Peyer's patch (tissue), 4 donors: ENCODE data around the gene NTN1. TPM values are rescaled to one million over a fixed set of nuclear protein-coding genes. Genes with fewer than 3 reads are reported as not detected.
"Not testable (repeated sequence)": the region's sequence is repeated elsewhere in the genome, so short reads cannot be mapped to it uniquely, and the experiment has no call there.

ENCODE experiments used
- DNase-seq, 3 donors: peaks; one replicate each; pipeline ENCODE4 v3.0.0-alpha.2; 2017 to 2019
- H3K27ac ChIP-seq, 4 donors: fragments of 200-600 bp; sonication (generic); one replicate each; pipeline ENCODE4 v1.5.1; 2016 to 2019
- H3K27me3 ChIP-seq, 2 donors: fragments of 200-600 bp; sonication (generic); one replicate each; pipeline ENCODE4 v1.5.1; 2019
- H3K36me3 ChIP-seq, 3 donors: fragments of 200-600 bp; sonication (generic); one replicate each; pipeline ENCODE4 v1.5.1; 2016 to 2019
- H3K4me1 ChIP-seq, 4 donors: fragments of 200-600 bp; sonication (generic); one replicate each; pipeline ENCODE4 v1.5.1; 2016 to 2019
- H3K4me3 ChIP-seq, 4 donors: fragments of 200-600 bp; sonication (generic); 1 replicate in 3 of 4; 2 replicates in 1 of 4; pipeline ENCODE4 v1.5.1; 2016 to 2019; ENCODE audit warnings: mild to moderate bottlenecking in 1 of 4
- H3K9me3 ChIP-seq, 4 donors: fragments of 200-600 bp; sonication (generic); one replicate each; pipeline ENCODE4 v1.5.1; 2016 to 2019; ENCODE audit warnings: mild to moderate bottlenecking in 1 of 4
- CTCF ChIP-seq, 6 experiments: fragments of 450-650 bp in 4 of 6; fragments of 200-600 bp in 2 of 6; sonication (generic) in 1 of 6; IDR thresholded peaks; one replicate each; pipeline ENCODE4 v1.5.1; 2017 to 2019; ENCODE audit warnings: antibody characterized with exemption in 6 of 6, mild to moderate bottlenecking in 3 of 6, moderate library complexity in 1 of 6
- POLR2A ChIP-seq, 2 donors: fragments of 450-650 bp; IDR thresholded peaks; one replicate each; pipeline ENCODE4 v1.5.1; 2017; ENCODE audit warnings: antibody characterized with exemption in 2 of 2, mild to moderate bottlenecking in 2 of 2, moderate library complexity in 2 of 2
- total RNA-seq, 4 donors: library from RNA; depleted of rRNA; stranded (reverse); fragments of >200 nt; gene quantifications; one replicate each; pipeline ENCODE4 v1.1.0, GENCODE V29; 2016

NTN1 gene
- total RNA-seq, 4 donors from 2014 or later = 4.0 to 17.3 (median 10.9) TPM

DNA sequence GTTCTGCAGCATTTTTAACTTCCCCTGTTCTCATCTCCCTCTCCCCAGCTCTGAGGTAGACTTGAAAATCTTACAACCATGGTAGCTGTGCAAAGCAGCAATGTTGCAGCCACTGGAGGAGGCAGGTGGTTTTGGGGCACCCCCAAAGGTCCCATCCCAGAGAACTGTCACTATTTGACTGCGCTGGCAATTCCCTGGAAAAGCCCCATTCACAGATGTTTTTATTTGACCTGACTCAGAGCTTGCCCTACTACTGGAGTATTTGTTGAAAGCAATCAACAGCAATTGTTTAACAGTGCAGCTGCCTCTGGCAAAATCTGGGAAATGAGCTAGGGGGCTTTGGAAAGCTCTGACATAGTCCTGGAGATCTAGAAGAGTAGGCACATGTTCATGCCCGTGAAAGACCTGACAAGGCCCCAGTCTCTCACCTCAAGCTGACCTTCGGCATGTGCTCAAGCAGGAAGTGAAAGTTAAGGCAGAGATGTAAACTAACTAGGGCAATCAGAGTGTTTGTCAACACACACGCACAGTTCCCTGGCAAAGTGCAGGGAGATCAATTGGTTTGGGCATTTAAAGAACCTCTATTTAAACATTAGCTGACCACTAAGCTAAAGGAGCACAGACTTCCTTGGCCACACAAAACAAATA lies 36.1 kb upstream of the NTN1 start:
- Histone ChIP-seq H3K36me3 (no peaks in the 10 kb centered on the region), H3K9me3 (no peaks in the 10 kb centered on the region), H3K4me1 (no peaks in the 10 kb centered on the region), H3K27ac (peak overlapping the region in 1 of 4 donors; percentile 49), H3K27me3 (no peaks in the 10 kb centered on the region), H3K4me3 (no peak overlapping the region)
- peak in 1 of 3 donors; percentile 52 for DNase-seq
- no peak for TF ChIP-seq CTCF (IDR thresholded peaks at IDR 0.05)
- no peak for TF ChIP-seq POLR2A (IDR thresholded peaks at IDR 0.05)

DNA sequence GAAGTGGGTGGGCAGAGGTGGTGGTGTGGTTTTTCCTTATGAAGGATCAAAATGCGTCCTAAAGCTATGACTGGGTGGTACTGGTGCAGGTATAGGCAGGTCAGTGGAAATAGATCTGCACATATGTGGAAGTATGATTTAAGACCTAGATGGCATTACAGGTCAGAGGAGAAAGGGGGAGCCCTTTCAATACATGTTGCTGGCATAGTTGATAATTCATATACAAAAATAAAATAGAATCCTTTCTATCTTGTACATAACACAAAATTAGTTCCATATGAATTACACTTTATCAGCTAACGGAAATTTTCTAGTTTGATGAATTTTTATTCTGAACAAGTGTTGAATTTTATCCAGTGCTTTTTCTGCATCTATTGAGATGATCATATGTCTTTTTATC lies 35.0 kb upstream of the NTN1 start:
- no peak for DNase-seq
- H3K36me3 ChIP-seq = no peaks in the 10 kb centered on the region
- peak in 1 of 6 experiments; percentile 12 for TF ChIP-seq CTCF (IDR thresholded peaks at IDR 0.05)
- no peak for TF ChIP-seq POLR2A (IDR thresholded peaks at IDR 0.05)
- H3K9me3 ChIP-seq = no peaks in the 10 kb centered on the region
- no peaks in the 10 kb centered on the region for H3K27me3 ChIP-seq
- no peaks in the 10 kb centered on the region for H3K4me1 ChIP-seq
- H3K4me3 ChIP-seq = no peak overlapping the region
- H3K27ac ChIP-seq = no peak overlapping the region

- DNase-seq, H3K36me3 ChIP-seq, H3K4me1 ChIP-seq, H3K27ac ChIP-seq, H3K27me3 ChIP-seq, H3K9me3 ChIP-seq, H3K4me3 ChIP-seq: not testable (repeated sequence)
Observed at GRCh38 chr17:8988263-8988935, 32.9 kb upstream of the NTN1 start.

DNA sequence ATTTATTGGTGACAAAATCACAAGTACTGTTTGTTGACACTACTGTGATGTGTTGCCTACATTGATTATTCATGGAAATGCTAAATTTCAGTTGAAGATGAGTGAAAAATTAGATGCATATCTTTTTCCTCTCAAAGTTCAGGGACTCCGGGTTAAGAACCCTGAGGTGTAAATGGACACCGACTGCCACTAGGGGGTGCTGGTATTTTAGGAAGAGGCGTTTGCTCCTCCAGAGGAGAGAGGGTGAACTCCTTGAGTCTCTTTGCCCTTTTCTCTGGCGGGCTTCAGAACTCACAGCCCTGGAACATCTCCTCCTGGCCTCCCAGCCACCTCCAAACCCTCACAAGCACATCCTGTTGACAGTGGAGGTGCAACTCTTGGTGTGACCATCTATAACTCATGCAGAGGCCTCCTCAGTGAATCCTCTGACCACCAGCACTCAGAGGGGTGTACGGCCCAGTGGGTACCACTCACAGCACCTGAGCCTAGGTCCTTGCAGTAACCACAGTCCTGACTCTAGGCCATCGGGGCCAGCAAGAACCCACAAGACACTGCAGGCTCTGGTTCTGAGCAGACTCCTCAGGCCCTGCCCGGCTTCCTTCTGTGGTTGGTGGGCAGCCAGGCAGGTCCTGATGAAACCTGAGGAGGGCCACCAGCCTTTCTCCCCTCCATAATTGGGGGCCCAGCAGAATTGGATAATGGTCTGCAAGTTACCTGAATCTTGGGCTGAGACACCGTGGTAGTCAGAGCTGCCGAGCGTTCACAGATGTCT lies 29.6 kb upstream of the NTN1 start:
- no peaks in the 10 kb centered on the region for H3K4me1 ChIP-seq
- H3K27me3 ChIP-seq = no peaks in the 10 kb centered on the region
- no peaks in the 10 kb centered on the region for H3K9me3 ChIP-seq
- TF ChIP-seq CTCF (IDR thresholded peaks at IDR 0.05) (peak; percentile 60 to 87 (median 74)), POLR2A (IDR thresholded peaks at IDR 0.05) (no peak)
- no peak overlapping the region for H3K4me3 ChIP-seq
- H3K27ac ChIP-seq = no peak overlapping the region
- H3K36me3 ChIP-seq = no peaks in the 10 kb centered on the region
- peak in 2 of 3 donors; percentile 58 to 88 for DNase-seq

DNA sequence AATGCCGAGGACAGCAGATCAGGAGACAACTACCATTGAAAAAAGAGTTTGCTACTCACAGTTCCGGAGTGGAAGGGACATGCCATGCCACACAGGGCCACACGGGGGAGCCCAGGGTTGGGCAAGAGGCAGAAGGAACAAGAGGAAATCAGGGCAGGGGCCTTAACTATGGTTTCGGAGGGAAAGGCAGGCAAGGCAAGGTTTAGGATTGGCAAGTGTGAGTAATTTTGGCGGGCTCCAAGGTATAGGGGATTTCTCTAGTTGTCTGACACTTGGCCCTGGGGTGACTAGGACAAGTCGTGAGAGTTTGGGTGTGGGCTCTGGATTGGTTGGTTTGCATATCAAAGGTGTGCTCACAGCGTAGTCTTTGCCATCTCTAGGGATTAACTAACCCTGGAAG lies 27.0 kb upstream of the NTN1 start:
- DNase-seq = peak; percentile 68 to 81 (median 73)
- Histone ChIP-seq H3K4me3 (no peak overlapping the region), H3K27me3 (no peaks in the 10 kb centered on the region), H3K4me1 (no peaks in the 10 kb centered on the region), H3K27ac (no peak overlapping the region), H3K9me3 (no peaks in the 10 kb centered on the region), H3K36me3 (no peaks in the 10 kb centered on the region)
- no peak for TF ChIP-seq POLR2A (IDR thresholded peaks at IDR 0.05)
- peak; percentile 45 to 69 (median 62) for TF ChIP-seq CTCF (IDR thresholded peaks at IDR 0.05)

- no peak for TF ChIP-seq CTCF (IDR thresholded peaks at IDR 0.05)
- no peak for TF ChIP-seq POLR2A (IDR thresholded peaks at IDR 0.05)
Observed at GRCh38 chr17:8995711-8996110, 25.6 kb upstream of the NTN1 start.

More at GRCh38 chr17:8995711-8996110, 25.6 kb upstream of the NTN1 start:
- Histone ChIP-seq H3K27ac (no peak overlapping the region), H3K4me1 (no peaks in the 10 kb centered on the region), H3K36me3 (no peaks in the 10 kb centered on the region), H3K9me3 (no peaks in the 10 kb centered on the region), H3K4me3 (no peak overlapping the region), H3K27me3 (no peaks in the 10 kb centered on the region)
- no peak for DNase-seq
